K562 (cell line): ENCODE data around the gene B3GNT7.

ENCODE experiments used
- CBFB ChIP-seq: sonication (generic); formaldehyde crosslinking; IDR thresholded peaks from 2 replicates; pipeline ENCODE4 v1.4.0; 2020; ENCODE audit warnings: mild to moderate bottlenecking, missing genetic modification reagents
- EZH2 ChIP-seq: IDR thresholded peaks from 2 replicates; pipeline ENCODE4 v1.6.1; 2012; ENCODE audit warnings: low read depth, mild to moderate bottlenecking, inconsistent platforms, low read length, borderline replicate concordance
- HDAC2 ChIP-seq: fragments of 450-650 bp; IDR thresholded peaks from 2 replicates; pipeline ENCODE4 v1.6.1; 2016; ENCODE audit warnings: mild to moderate bottlenecking
- HNRNPK ChIP-seq: fragments of 200-400 bp; formaldehyde crosslinking; IDR thresholded peaks from one replicate; pipeline ENCODE4 v1.6.1; 2018; ENCODE audit warnings: mild to moderate bottlenecking, low read depth, low read length; ENCODE audit not compliant: poor library complexity, severe bottlenecking
- MAFF ChIP-seq: IDR thresholded peaks from 2 replicates; pipeline ENCODE4 v1.6.1; 2012; ENCODE audit warnings: low read length, improper control_type of control experiment
- RBFOX2 ChIP-seq: fragments of 200-400 bp; formaldehyde crosslinking; IDR thresholded peaks from 2 replicates; pipeline ENCODE4 v1.6.1; 2017; ENCODE audit warnings: low read depth, mild to moderate bottlenecking, low read length, moderate library complexity
- RCOR1 ChIP-seq, 2 experiments: IDR thresholded peaks; 2 replicates each; pipeline ENCODE4 v1.6.1; 2012; ENCODE audit warnings: low read depth in 2 of 2, low read length in 2 of 2, borderline replicate concordance in 1 of 2, improper control_type of control experiment in 1 of 2
- TAL1 ChIP-seq: fragments of 450-650 bp; IDR thresholded peaks from 2 replicates; pipeline ENCODE4 v1.6.1; 2016; ENCODE audit warnings: mild to moderate bottlenecking
- ZEB2 ChIP-seq: fragments of 450-650 bp; IDR thresholded peaks from 2 replicates; pipeline ENCODE4 v1.6.1; 2016
- TF ChIP-seq, protein P1 (sequence below), 2 experiments: fragments of 450-650 bp in 1 of 2; sonication (generic) in 1 of 2; formaldehyde crosslinking in 1 of 2; IDR thresholded peaks in 1 of 2; conservative IDR thresholded peaks in 1 of 2; 2 replicates each; pipeline versions ENCODE4 v1.6.1 to v1.8.1; 2016 to 2023; ENCODE audit warnings: mild to moderate bottlenecking in 2 of 2, moderate library complexity in 2 of 2, inconsistent platforms in 1 of 2, missing genetic modification reagents in 1 of 2
- TF ChIP-seq, protein P2 (sequence below), 3 experiments: IDR thresholded peaks in 2 of 3; conservative IDR thresholded peaks in 1 of 3; 2 replicates each; pipeline ENCODE4 v1.5.1; 2011 to 2012; ENCODE audit warnings: low read length in 3 of 3, mild to moderate bottlenecking in 3 of 3, control low read depth in 2 of 3, improper control_type of control experiment in 1 of 3, inconsistent platforms in 1 of 3, low read depth in 1 of 3, mixed read lengths in 1 of 3, moderate library complexity in 1 of 3; ENCODE audit not compliant: insufficient read depth in 2 of 3
- TF ChIP-seq, protein P3 (sequence below): sonication (generic); formaldehyde crosslinking; IDR thresholded peaks from 2 replicates; pipeline ENCODE4 v1.8.1; 2023; ENCODE audit warnings: mild to moderate bottlenecking, missing genetic modification reagents
- TF ChIP-seq, protein P4 (sequence below): fragments of 450-650 bp; IDR thresholded peaks from 2 replicates; pipeline ENCODE4 v1.6.1; 2016; ENCODE audit warnings: low read depth, mild to moderate bottlenecking, moderate library complexity

DNA sequence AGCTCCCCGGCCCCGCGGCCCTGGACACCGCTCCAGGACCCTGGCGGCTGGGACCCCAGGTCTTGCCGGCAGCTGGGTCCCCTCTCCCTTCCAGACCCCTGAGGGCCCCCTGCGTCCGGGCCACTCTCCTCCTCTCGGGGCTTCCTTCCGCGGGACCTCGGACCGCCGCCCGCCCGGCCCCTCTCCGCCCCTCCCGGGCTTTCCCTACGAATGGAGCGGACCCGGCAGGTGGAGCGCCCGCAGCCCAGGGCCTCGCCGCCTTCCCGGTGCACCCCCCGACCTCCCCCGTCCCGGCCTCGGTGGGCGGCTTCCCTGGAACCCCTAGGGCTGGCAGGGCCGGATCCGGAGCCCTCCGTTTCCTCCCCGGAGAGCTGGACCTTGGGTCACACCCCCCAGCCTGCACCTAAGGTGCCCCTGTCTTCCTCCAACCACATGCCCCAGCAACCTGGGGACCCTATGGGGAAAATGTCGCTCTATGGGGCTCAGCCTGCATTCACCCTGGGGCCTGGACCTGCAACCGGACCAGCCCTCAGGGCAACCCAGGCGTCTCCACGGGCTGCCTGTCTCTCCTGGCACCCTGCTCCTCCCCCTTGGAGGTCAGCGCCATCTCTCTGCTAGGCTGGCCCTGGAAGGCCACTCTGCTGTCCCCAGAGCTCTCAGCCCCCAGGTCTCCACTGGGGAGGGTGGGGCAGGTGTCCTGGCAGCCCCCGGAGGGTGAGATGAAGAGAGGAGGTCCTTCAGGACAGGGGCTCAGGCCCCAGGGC, 730 bp downstream of the B3GNT7 start:
- TF ChIP-seq ZEB2 (no peak), TAL1 (no peak), RBFOX2 (no peak), RCOR1 (IDR thresholded peaks at IDR 0.05; ENCODE audit: borderline replicate concordance in 1 of 2, low read depth in 2 of 2, low read length in 2 of 2) (no peak), MAFF (no peak), EZH2 (no peak), CBFB (CRISPR knock-in tag) (no peak), HDAC2 (no peak), HNRNPK (no peak)
- TF ChIP-seq, protein P1, sequence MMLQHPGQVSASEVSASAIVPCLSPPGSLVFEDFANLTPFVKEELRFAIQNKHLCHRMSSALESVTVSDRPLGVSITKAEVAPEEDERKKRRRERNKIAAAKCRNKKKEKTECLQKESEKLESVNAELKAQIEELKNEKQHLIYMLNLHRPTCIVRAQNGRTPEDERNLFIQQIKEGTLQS (IDR thresholded peaks at IDR 0.05) = no peak
- TF ChIP-seq, protein P1 (CRISPR knock-in tag; conservative IDR thresholded peaks at IDR 0.05) = no peak
- TF ChIP-seq, protein P2, sequence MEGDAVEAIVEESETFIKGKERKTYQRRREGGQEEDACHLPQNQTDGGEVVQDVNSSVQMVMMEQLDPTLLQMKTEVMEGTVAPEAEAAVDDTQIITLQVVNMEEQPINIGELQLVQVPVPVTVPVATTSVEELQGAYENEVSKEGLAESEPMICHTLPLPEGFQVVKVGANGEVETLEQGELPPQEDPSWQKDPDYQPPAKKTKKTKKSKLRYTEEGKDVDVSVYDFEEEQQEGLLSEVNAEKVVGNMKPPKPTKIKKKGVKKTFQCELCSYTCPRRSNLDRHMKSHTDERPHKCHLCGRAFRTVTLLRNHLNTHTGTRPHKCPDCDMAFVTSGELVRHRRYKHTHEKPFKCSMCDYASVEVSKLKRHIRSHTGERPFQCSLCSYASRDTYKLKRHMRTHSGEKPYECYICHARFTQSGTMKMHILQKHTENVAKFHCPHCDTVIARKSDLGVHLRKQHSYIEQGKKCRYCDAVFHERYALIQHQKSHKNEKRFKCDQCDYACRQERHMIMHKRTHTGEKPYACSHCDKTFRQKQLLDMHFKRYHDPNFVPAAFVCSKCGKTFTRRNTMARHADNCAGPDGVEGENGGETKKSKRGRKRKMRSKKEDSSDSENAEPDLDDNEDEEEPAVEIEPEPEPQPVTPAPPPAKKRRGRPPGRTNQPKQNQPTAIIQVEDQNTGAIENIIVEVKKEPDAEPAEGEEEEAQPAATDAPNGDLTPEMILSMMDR (IDR thresholded peaks at IDR 0.05 in 2 of 3, conservative IDR thresholded peaks at IDR 0.05 in 1 of 3; ENCODE audit: insufficient read depth in 2 of 3, low read depth in 1 of 3, low read length in 3 of 3) = no peak
- TF ChIP-seq, protein P3, sequence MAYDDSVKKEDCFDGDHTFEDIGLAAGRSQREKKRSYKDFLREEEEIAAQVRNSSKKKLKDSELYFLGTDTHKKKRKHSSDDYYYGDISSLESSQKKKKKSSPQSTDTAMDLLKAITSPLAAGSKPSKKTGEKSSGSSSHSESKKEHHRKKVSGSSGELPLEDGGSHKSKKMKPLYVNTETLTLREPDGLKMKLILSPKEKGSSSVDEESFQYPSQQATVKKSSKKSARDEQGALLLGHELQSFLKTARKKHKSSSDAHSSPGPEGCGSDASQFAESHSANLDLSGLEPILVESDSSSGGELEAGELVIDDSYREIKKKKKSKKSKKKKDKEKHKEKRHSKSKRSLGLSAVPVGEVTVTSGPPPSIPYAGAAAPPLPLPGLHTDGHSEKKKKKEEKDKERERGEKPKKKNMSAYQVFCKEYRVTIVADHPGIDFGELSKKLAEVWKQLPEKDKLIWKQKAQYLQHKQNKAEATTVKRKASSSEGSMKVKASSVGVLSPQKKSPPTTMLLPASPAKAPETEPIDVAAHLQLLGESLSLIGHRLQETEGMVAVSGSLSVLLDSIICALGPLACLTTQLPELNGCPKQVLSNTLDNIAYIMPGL (CRISPR knock-in tag) = no peak
- TF ChIP-seq, protein P4, sequence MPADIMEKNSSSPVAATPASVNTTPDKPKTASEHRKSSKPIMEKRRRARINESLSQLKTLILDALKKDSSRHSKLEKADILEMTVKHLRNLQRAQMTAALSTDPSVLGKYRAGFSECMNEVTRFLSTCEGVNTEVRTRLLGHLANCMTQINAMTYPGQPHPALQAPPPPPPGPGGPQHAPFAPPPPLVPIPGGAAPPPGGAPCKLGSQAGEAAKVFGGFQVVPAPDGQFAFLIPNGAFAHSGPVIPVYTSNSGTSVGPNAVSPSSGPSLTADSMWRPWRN = no peak
